Endothelial cell of umbilical vein (primary cell): ENCODE measurements around the gene SLC9A9. TPM values are rescaled to one million over a fixed set of nuclear protein-coding genes. Genes with fewer than 3 reads are reported as not detected.

Source experiments
- BruUV-seq: library from RNA; stranded (reverse); fragments of 400-500 nt; replicated peaks from 2 replicates; lab custom pipeline; 2021; lab: Mats Ljungman, UMichigan
- CTCF ChIA-PET: fragments of 300-600, 350-600 bp; sonication (Branson Sonifier 250); formaldehyde crosslinking; loops from one replicate; lab custom pipeline; 2021; ENCODE audit warnings: antibody characterized with exemption, inconsistent platforms; lab: Charles Lee
- POLR2A ChIA-PET: fragments of 300-600, 350-600 bp; sonication (Branson Sonifier 250); formaldehyde crosslinking; loops from one replicate; lab custom pipeline; 2021; ENCODE audit warnings: antibody characterized with exemption, inconsistent platforms; lab: Charles Lee
- DNase-seq: peaks from one replicate; pipeline ENCODE4 v3.0.0-alpha.2; 2011; ENCODE audit warnings: low read depth, low spot score
- FAIRE-seq: peaks from 2 replicates; lab custom pipeline; 2011; peaks lifted over from hg19 to GRCh38; lab: Jason Lieb, UNC
- H2AFZ ChIP-seq: 2 replicates; pipeline ENCODE4 v1.6.0; 2012; ENCODE audit warnings: low read depth, low read length, control low read depth, inconsistent platforms
- H3K27ac ChIP-seq: 2 replicates; pipeline ENCODE4 v1.5.1; 2011; ENCODE audit warnings: low read depth, mild to moderate bottlenecking, control low read depth, low read length, moderate library complexity; ENCODE audit not compliant: insufficient read depth
- H3K27me3 ChIP-seq, 2 experiments: 2 replicates each; pipeline versions ENCODE4 v1.6.0 to v1.6.1; 2011; ENCODE audit warnings: low read length in 2 of 2, mixed read lengths in 1 of 2; ENCODE audit not compliant: control insufficient read depth in 2 of 2, insufficient read depth in 2 of 2
- H3K36me3 ChIP-seq, 2 experiments: 2 replicates in 1 of 2; 3 replicates in 1 of 2; pipeline ENCODE4 v1.5.1; 2011; ENCODE audit warnings: low read length in 2 of 2, mild to moderate bottlenecking in 1 of 2, moderate library complexity in 1 of 2; ENCODE audit not compliant: control insufficient read depth in 2 of 2, insufficient read depth in 2 of 2; ENCODE audit errors: extremely low read depth in 1 of 2
- H3K4me1 ChIP-seq: 3 replicates; pipeline ENCODE4 v1.5.1; 2011; ENCODE audit warnings: mild to moderate bottlenecking, low read length; ENCODE audit not compliant: control insufficient read depth, insufficient read depth; ENCODE audit errors: extremely low read depth
- H3K4me2 ChIP-seq: 2 replicates; pipeline ENCODE4 v1.6.1; 2011; ENCODE audit warnings: low read length, control low read depth, mixed read lengths; ENCODE audit not compliant: insufficient read depth
- H3K4me3 ChIP-seq, 3 experiments: fragments of 200-600 bp in 1 of 3; sonication (generic), shearing (Covaris generic) in 1 of 3; replicated peaks in 1 of 3; 2 replicates each; pipeline ENCODE4 v1.5.1; 2011 to 2016; ENCODE audit warnings: control low read depth in 3 of 3, low read length in 3 of 3, mild to moderate bottlenecking in 2 of 3, inconsistent platforms in 1 of 3, low read depth in 1 of 3, moderate library complexity in 1 of 3; ENCODE audit not compliant: insufficient read depth in 1 of 3
- H3K79me2 ChIP-seq: 2 replicates; pipeline ENCODE4 v1.6.0; 2012; ENCODE audit warnings: low read length, inconsistent platforms; ENCODE audit not compliant: control insufficient read depth, insufficient read depth
- H3K9ac ChIP-seq: replicated peaks from 2 replicates; pipeline ENCODE3; 2011; ENCODE audit warnings: low read length, control low read depth; ENCODE audit not compliant: insufficient read depth; ENCODE audit errors: extremely low read depth
- H3K9me1 ChIP-seq: replicated peaks from 3 replicates; pipeline ENCODE4 v1.6.0; 2011; ENCODE audit warnings: mild to moderate bottlenecking, low read length; ENCODE audit not compliant: control insufficient read depth, insufficient read depth; ENCODE audit errors: extremely low read depth
- H3K9me3 ChIP-seq: replicated peaks from 2 replicates; pipeline ENCODE4 v1.5.1; 2012; ENCODE audit warnings: low read length, inconsistent platforms; ENCODE audit not compliant: control insufficient read depth, insufficient read depth
- H4K20me1 ChIP-seq: replicated peaks from 2 replicates; pipeline ENCODE3; 2011; ENCODE audit warnings: mild to moderate bottlenecking, low read length; ENCODE audit not compliant: control insufficient read depth, insufficient read depth; ENCODE audit errors: extremely low read depth
- EZH2 ChIP-seq: IDR thresholded peaks from 2 replicates; pipeline ENCODE4 v1.6.1; 2012; ENCODE audit warnings: borderline replicate concordance, low read depth, mild to moderate bottlenecking, moderate library complexity, low read length, inconsistent platforms; ENCODE audit not compliant: severe bottlenecking
- FOS ChIP-seq: IDR thresholded peaks from 2 replicates; pipeline ENCODE4 v1.6.1; 2011; ENCODE audit warnings: mild to moderate bottlenecking, low read length, moderate library complexity, borderline replicate concordance; ENCODE audit not compliant: insufficient read depth
- GATA2 ChIP-seq: IDR thresholded peaks from 2 replicates; pipeline ENCODE4 v1.7.0; 2011; ENCODE audit warnings: low read depth, mild to moderate bottlenecking, moderate library complexity, mixed read lengths, low read length; ENCODE audit not compliant: insufficient read length, insufficient read depth
- JUN ChIP-seq: IDR thresholded peaks from 2 replicates; pipeline ENCODE4 v1.6.1; 2011; ENCODE audit warnings: borderline replicate concordance, low read depth; ENCODE audit not compliant: insufficient read length, insufficient read depth
- MYC ChIP-seq: IDR thresholded peaks from one replicate; pipeline ENCODE4 v1.6.1; 2011; ENCODE audit warnings: mild to moderate bottlenecking, low read depth, low read length
- POLR2A ChIP-seq: IDR thresholded peaks from 2 replicates; pipeline ENCODE4 v1.6.1; 2012; ENCODE audit warnings: low read depth, mild to moderate bottlenecking, control low read depth, low read length
- POLR2AphosphoS5 ChIP-seq: IDR thresholded peaks from 2 replicates; pipeline ENCODE4 v1.6.1; 2012; ENCODE audit warnings: low read depth, mild to moderate bottlenecking, control low read depth, low read length, moderate library complexity; ENCODE audit not compliant: insufficient read depth
- dilution Hi-C: fragments of 300-500 bp; cut with MboI; formaldehyde crosslinking; loops from one replicate; pipeline ENCODE4 v1.15.0; 2019; ENCODE audit warnings: low sequenced_read_pairs; ENCODE audit not compliant: extremely low pct_ligation_motif_present
- intact Hi-C: fragments of 100-400 bp; cut with micrococcal nuclease; formaldehyde crosslinking; loops from one replicate; pipeline ENCODE4 v1.10.0; 2022
- polyA plus RNA-seq, 4 experiments: library from polyadenylated mRNA; depleted of rRNA in 3 of 4; stranded (reverse) in 3 of 4; unstranded in 1 of 4; fragments of >200 nt; gene quantifications; 2 replicates each; pipeline versions ENCODE4 v1.2.1 to v1.2.3, GENCODE V29; 2011 to 2012; ENCODE audit warnings: missing spikeins in 1 of 4
- total RNA-seq: library from RNA; stranded (reverse); gene quantifications from 2 replicates; pipeline ENCODE4 v1.2.3, GENCODE V29; 2021
- TF ChIP-seq, protein P1 (sequence below): IDR thresholded peaks from 2 replicates; pipeline ENCODE4 v1.6.1; 2011; ENCODE audit not compliant: insufficient read depth, insufficient read length
- TF ChIP-seq, protein P2 (sequence below), 2 donors: IDR thresholded peaks; 1 replicate in 1 of 2; 2 replicates in 1 of 2; pipeline ENCODE4 v1.5.1; 2011; ENCODE audit warnings: low read length in 2 of 2, mild to moderate bottlenecking in 2 of 2, moderate library complexity in 2 of 2, control low read depth in 1 of 2, inconsistent platforms in 1 of 2, low read depth in 1 of 2; ENCODE audit not compliant: insufficient read depth in 1 of 2; ENCODE audit errors: extremely low read depth in 1 of 2

SLC9A9 gene
- total and polyA plus RNA-seq, 2 donors (not counting 3 experiments of a cell fraction or from before 2014, with no cell fraction given), result 1.5 to 1.8 TPM

DNA sequence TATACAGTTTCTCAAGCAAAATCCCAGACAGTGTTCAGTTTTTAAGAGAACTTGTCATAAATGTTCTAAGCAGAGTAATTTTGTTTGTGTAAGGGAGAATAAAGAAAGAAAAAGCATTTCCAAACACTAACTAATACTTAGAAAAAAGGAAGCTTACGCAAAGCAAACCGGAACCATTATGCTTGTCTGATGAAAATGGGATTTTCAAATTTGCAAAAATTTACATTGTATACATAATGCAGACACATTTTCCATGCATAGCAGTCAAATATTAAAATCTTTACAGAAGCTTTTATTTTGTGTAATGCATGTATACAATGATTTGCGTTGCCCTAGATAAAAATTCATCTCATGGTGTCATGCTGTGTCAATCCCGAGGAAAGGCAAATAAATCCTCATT lies 229.0 kb downstream of the SLC9A9 start:
- Histone ChIP-seq H3K4me2 (no peak overlapping the region), H3K27ac (no peak overlapping the region), H3K9me1 (no peaks in the 10 kb centered on the region), H3K4me1 (no peaks in the 10 kb centered on the region), H3K9me3 (no peaks in the 10 kb centered on the region), H3K79me2 (no peaks in the 10 kb centered on the region), H3K9ac (no peak overlapping the region), H4K20me1 (no peaks in the 10 kb centered on the region), H3K4me3 (no peak overlapping the region), H3K36me3 (no peaks in the 10 kb centered on the region), H2AFZ (no peak overlapping the region), H3K27me3 (no peaks in the 10 kb centered on the region)
- no TSS peak for BruUV-seq
- CTCF ChIA-PET, result interaction anchor here (1.2 to 3.2 kb wide), 5 partner anchors 10 to 32 kb away, joined by 3 to 8 read pairs (median 4); no protein-coding TSS in a partner anchor
- no peak for DNase-seq
- no peak for FAIRE-seq
- TF ChIP-seq JUN (no peak), POLR2A (no peak), FOS (no peak), POLR2AphosphoS5 (no peak), EZH2 (no peak), MYC (no peak), GATA2 (no peak)
- TF ChIP-seq, protein P1, sequence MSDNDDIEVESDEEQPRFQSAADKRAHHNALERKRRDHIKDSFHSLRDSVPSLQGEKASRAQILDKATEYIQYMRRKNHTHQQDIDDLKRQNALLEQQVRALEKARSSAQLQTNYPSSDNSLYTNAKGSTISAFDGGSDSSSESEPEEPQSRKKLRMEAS, result no peak
- TF ChIP-seq, protein P2, sequence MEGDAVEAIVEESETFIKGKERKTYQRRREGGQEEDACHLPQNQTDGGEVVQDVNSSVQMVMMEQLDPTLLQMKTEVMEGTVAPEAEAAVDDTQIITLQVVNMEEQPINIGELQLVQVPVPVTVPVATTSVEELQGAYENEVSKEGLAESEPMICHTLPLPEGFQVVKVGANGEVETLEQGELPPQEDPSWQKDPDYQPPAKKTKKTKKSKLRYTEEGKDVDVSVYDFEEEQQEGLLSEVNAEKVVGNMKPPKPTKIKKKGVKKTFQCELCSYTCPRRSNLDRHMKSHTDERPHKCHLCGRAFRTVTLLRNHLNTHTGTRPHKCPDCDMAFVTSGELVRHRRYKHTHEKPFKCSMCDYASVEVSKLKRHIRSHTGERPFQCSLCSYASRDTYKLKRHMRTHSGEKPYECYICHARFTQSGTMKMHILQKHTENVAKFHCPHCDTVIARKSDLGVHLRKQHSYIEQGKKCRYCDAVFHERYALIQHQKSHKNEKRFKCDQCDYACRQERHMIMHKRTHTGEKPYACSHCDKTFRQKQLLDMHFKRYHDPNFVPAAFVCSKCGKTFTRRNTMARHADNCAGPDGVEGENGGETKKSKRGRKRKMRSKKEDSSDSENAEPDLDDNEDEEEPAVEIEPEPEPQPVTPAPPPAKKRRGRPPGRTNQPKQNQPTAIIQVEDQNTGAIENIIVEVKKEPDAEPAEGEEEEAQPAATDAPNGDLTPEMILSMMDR (IDR thresholded peaks at IDR 0.05; ENCODE audit: extremely low read depth in 1 of 2, insufficient read depth in 1 of 2, low read depth in 1 of 2, low read length in 2 of 2), result no peak
- POLR2A ChIA-PET, result no interaction called here
- dilution Hi-C loops (no loop called here), intact Hi-C loops (no loop called here)
